HEK293T (cell line): ENCODE data around the gene IL11.
A peak's percentile ranks its signal among the peaks of the same experiment; 100 is the strongest.

ENCODE experiments used
- CTCF ChIA-PET: fragments of 350-600 bp; formaldehyde crosslinking; extraction: SDS; loops from one replicate; lab custom pipeline; 2021; ENCODE audit warnings: antibody characterized with exemption, inconsistent platforms; lab: Yijun Ruan, JAX
- POLR2A ChIA-PET: fragments of 350-600 bp; formaldehyde crosslinking; extraction: SDS; loops from one replicate; lab custom pipeline; 2020; ENCODE audit warnings: antibody characterized with exemption, inconsistent platforms; lab: Yijun Ruan, JAX
- DNase-seq: peaks from one replicate; pipeline ENCODE4 v3.0.0; 2012; ENCODE audit warnings: mixed read lengths; ENCODE audit errors: extremely low spot score
- ARNT ChIP-seq: fragments of 450-650 bp; IDR thresholded peaks from 2 replicates; pipeline ENCODE4 v1.6.1; 2017; ENCODE audit warnings: mild to moderate bottlenecking
- BHLHE40 ChIP-seq: fragments of 450-650 bp; IDR thresholded peaks from 2 replicates; pipeline ENCODE4 v1.6.1; 2016; ENCODE audit warnings: mild to moderate bottlenecking, moderate library complexity, borderline replicate concordance
- CTBP1 ChIP-seq: fragments of 450-650 bp; IDR thresholded peaks from 2 replicates; pipeline ENCODE4 v1.6.1; 2016; ENCODE audit warnings: borderline replicate concordance
- ELF4 ChIP-seq: fragments of 450-650 bp; IDR thresholded peaks from 2 replicates; pipeline ENCODE4 v1.6.1; 2017; ENCODE audit warnings: antibody characterized with exemption
- FOXA1 ChIP-seq: fragments of 450-650 bp; IDR thresholded peaks from 2 replicates; pipeline ENCODE4 v1.6.1; 2016; ENCODE audit warnings: mild to moderate bottlenecking
- FOXK2 ChIP-seq: fragments of 450-650 bp; IDR thresholded peaks from 2 replicates; pipeline ENCODE4 v1.6.1; 2016; ENCODE audit warnings: mild to moderate bottlenecking
- FOXM1 ChIP-seq: fragments of 450-650 bp; IDR thresholded peaks from 2 replicates; pipeline ENCODE4 v1.6.1; 2017; ENCODE audit warnings: mild to moderate bottlenecking, borderline replicate concordance
- HDGF ChIP-seq: fragments of 450-650 bp; IDR thresholded peaks from 2 replicates; pipeline ENCODE4 v1.6.1; 2017; ENCODE audit warnings: antibody characterized with exemption, borderline replicate concordance
- L3MBTL2 ChIP-seq: fragments of 450-650 bp; conservative IDR thresholded peaks from 2 replicates; pipeline ENCODE4 v1.6.1; 2016; ENCODE audit warnings: mild to moderate bottlenecking
- LEF1 ChIP-seq: fragments of 450-650 bp; IDR thresholded peaks from 2 replicates; pipeline ENCODE4 v1.6.1; 2017; ENCODE audit warnings: mild to moderate bottlenecking, borderline replicate concordance
- NFRKB ChIP-seq: fragments of 450-650 bp; IDR thresholded peaks from 2 replicates; pipeline ENCODE4 v1.6.1; 2016; ENCODE audit warnings: mild to moderate bottlenecking, moderate library complexity
- SP1 ChIP-seq: fragments of 450-650 bp; IDR thresholded peaks from 2 replicates; pipeline ENCODE4 v1.6.1; 2017
- SUZ12 ChIP-seq: fragments of 450-650 bp; IDR thresholded peaks from 2 replicates; pipeline ENCODE4 v1.6.1; 2016; ENCODE audit warnings: mild to moderate bottlenecking
- TARDBP ChIP-seq: fragments of 450-650 bp; IDR thresholded peaks from 2 replicates; pipeline ENCODE4 v1.6.1; 2016
- ZNF384 ChIP-seq: fragments of 450-650 bp; IDR thresholded peaks from 2 replicates; pipeline ENCODE4 v1.6.1; 2016
- TF ChIP-seq, protein P1 (sequence below): fragments of 450-650 bp; IDR thresholded peaks from 2 replicates; pipeline ENCODE4 v1.6.1; 2016

Gene IL11

DNA sequence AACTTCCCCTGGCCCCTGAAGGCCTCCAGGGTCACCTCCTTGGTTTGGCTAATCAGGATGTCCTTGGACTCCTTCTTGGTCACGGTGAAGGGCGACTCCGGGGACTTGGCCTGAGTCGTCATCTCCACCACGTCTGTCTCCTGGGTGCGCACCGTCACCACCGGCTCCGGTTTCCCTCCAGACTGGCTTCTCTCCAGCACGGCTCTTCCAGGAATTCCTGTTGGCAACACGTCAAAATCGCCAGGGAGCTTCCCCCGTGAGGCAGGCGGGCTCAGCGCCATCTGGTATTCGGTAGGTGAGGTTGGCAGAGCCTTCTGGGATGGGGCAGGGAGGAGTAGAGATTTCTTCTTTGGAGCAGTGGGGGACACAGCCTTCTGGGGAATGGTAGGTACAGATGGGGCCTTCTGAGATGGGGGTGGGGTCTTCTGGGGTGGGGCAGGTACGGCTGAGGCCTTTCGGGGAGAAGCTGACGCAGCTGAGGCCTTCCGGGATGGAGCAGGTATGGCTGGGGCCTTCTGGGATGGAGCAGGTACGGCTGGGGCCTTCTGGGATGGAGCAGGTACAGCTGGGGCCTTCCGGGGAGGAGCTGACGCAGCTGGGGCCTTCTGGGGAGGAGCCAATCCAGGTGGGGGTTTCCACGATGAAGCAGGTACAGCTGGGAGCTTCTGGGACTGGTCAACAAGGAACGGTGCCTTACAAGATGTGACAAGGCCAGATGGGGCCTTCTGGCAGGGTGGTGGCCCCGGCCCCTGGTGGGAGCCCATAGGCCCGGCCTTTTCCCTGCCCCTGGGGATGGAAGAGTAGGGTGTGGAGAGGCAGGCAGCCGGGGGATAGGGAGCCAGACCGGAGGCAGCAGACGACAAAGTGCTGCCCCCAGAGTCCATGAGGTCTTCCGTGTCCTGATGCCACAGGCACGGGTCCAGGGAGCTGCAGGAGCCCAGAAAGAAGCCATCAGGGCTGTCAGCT, 11.0 kb downstream of the IL11 start:
- no peak for TF ChIP-seq TARDBP
- no peak for TF ChIP-seq SUZ12
- TF ChIP-seq, protein P1, sequence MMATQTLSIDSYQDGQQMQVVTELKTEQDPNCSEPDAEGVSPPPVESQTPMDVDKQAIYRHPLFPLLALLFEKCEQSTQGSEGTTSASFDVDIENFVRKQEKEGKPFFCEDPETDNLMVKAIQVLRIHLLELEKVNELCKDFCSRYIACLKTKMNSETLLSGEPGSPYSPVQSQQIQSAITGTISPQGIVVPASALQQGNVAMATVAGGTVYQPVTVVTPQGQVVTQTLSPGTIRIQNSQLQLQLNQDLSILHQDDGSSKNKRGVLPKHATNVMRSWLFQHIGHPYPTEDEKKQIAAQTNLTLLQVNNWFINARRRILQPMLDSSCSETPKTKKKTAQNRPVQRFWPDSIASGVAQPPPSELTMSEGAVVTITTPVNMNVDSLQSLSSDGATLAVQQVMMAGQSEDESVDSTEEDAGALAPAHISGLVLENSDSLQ, result no peak
- no peak for TF ChIP-seq ELF4
- TF ChIP-seq LEF1, result no peak
- no peak for TF ChIP-seq CTBP1
- TF ChIP-seq FOXA1, result no peak
- TF ChIP-seq NFRKB, result no peak
- TF ChIP-seq ARNT, result no peak
- no peak for TF ChIP-seq ZNF384
- TF ChIP-seq SP1, result no peak
- no peak for TF ChIP-seq BHLHE40
- no peak for TF ChIP-seq L3MBTL2
- TF ChIP-seq FOXK2, result no peak
- no peak for TF ChIP-seq FOXM1
- no peak for DNase-seq
- POLR2A ChIA-PET, result no interaction called here
- CTCF ChIA-PET, result interaction anchor here (0.7 kb wide), 1 partner anchor 20 kb away, joined by 3 read pairs; the partner anchor contains the start of gene KMT5C

DNA sequence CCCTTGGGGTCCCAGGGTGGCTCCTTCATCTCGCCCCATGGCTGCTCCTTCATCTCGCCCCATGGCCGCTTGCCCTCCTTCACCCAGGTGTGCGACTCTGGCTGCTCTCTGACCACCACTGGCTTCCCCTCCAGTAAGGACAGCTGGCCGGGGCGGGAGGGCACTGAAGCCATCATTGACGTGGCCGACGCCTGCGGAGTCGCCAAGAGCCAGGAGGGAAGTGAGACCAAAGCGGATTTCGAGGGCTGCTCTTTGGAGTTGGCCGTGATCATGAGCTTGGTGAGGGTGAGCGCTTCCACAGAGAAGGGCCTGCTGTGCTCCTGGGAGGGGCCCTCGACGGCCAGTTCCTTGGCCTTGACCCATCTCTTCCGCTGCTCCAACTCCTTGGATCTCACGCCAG, 11.8 kb downstream of the IL11 start:
- POLR2A ChIA-PET, result interaction anchor here (1.7 kb wide), 1 partner anchor 19 kb away, joined by 5 read pairs; the partner anchor contains the start of gene KMT5C

DNA sequence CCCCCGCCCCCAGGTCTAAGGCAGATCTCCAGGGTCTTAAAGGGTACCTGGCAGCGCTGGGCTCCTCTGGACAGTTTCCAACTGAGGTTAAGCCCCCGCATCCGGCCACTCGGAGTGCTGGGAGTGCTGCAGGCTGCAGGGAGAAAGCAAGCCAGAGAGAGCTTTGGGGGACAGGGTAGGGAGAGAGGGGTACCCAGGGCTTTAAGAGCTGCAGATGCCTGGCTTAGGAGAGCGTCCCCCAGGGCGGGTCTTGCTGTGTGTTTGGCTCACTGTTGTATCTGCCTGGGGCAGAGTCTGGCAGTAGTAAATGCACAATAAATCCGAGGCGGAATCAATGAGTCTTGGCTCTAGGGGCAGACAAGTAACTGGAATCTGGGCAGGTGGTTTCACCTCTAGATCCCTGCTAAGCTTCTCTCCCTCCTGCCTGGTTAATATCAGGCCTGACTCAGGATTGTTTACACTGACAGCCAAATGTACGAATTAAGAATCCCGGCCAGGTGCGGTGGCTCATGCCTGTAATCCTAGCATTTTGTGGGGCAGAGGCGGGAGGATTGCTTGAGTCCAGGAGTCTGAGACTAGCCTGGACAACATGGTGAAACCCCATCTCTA, 14.9 kb downstream of the IL11 start:
- DNase-seq, result no peak
- POLR2A ChIA-PET, result no interaction called here
- TF ChIP-seq ZNF384, result no peak
- TF ChIP-seq SP1, result no peak
- no peak for TF ChIP-seq BHLHE40
- no peak for TF ChIP-seq CTBP1
- no peak for TF ChIP-seq NFRKB
- no peak for TF ChIP-seq FOXM1
- no peak for TF ChIP-seq ARNT
- CTCF ChIA-PET, result no interaction called here

More for the DNA sequence above, 11.8 kb downstream of the IL11 start:
- CTCF ChIA-PET, result interaction anchor here (0.7 kb wide), 1 partner anchor 19 kb away, joined by 3 read pairs; the partner anchor contains the start of gene KMT5C
- TF ChIP-seq, protein P1, result no peak
- TF ChIP-seq NFRKB, result no peak
- TF ChIP-seq ZNF384, result no peak
- no peak for TF ChIP-seq L3MBTL2
- TF ChIP-seq SP1, result no peak
- TF ChIP-seq FOXK2, result no peak
- no peak for TF ChIP-seq FOXA1
- no peak for TF ChIP-seq FOXM1
- TF ChIP-seq BHLHE40, result no peak
- no peak for TF ChIP-seq SUZ12
- TF ChIP-seq HDGF, result no peak
- no peak for TF ChIP-seq ARNT
- DNase-seq, result no peak

DNA sequence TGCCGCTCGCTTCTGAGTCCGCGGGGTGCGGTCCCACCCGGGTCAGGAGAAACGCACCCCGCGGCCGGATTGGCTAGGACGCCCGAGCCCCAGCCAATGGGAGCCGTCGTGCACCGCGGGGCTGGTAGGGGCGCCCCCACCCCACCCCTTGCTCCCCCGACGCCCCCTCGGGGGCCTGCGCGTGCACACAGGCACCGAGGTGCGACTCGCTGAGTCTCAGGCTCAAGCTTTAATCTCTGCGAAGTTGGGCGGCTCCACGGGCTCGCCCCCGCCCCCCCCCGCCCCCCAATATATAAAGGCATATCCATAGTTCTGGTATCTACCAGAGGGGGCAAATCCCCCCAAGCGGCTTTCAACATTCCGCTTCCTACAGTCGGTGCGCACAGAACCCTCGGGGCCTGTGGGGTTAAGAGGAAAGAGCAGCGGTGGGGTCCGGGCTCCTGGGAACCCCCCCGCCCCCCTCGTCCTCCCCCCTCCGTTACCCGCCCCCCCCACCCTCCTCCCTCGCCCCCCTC, 15.5 kb downstream of the IL11 start, which contains the start of gene COX6B2:
TSS of gene COX6B2 (minus strand) at position 22 of the 515 bp plus-strand sequence. CDS start 198 bp downstream, outside the sequence.
- ChIA-PET POLR2A (no interaction called here), CTCF (no interaction called here)
- no peak for DNase-seq
- no peak for TF ChIP-seq ZNF384
- TF ChIP-seq HDGF, result no peak

DNA sequence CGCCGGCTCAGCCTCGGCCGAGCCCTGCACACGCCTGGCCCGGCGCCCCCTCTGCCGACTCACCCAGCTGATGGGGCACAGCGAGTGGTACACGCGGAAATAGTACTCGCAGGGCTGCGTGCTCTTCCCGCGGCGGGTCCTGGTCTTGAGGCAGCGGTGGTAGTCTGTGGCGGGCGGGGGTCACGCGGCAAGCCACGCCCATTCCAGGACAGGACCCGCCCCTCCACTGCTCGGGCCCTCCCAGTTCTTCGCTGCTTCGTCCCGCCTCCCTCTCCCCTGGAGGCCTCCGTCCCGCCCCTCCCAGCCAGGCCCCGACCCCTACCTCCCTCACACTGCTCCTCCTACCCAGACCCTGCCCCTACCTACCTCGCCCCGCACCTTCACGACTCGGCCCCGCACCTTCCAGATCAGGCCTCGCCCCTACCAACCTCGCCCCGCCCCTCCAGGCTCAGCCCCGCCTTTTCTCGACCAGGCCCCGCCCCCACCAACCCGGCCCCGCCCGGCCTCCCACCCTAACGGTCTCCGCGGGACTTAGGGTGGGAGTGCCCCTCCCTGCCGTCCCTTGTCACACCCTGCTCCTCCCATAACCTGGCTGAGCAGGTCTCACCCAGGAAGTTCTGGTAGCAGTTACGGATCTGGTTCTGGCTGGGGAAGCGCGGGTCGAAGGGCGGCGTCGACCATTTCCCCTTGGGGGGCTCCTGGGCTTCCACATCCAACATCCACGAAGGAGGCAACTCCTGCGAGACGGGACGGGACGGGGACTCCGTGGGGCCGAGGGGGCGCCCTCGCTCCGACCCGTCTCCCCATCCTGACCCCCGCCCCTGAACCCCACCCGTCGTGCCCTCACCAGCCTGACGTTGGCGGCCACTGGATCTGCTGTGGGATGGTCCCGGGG, 16.2 kb downstream of the IL11 start:
- POLR2A ChIA-PET, result interaction anchor here (0.9 to 2.0 kb wide), 3 partner anchors 13 to 32 kb away, joined by 3 to 5 read pairs (median 5); no protein-coding TSS in a partner anchor
- peak; percentile 57 for TF ChIP-seq SP1
- TF ChIP-seq L3MBTL2, result peak; percentile 32; the same call in 1 of the 2 replicates
- no peak for TF ChIP-seq FOXA1
- CTCF ChIA-PET, result no interaction called here
- peak; percentile 94 for DNase-seq

DNA sequence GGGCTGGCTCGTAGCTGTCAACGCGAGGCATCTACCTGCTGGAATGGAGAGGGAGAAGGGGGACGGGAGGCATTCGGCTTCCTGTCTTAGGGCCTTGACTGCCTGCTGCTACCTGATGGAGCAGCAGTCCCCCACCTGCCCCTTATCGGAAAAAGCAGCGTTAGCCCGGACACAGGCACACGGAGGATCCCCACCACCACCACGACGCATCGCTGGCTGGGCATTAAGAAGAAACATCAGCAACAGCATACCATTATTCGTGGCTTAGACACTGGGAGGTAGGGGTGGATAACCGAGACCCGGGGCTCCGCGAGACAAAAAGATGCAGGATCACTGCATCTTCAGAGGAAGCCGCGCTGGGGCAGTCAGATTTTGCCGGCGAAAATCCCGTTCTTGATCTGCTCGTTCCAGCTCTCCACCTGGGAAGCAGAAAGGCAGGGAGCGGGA, 16.9 kb downstream of the IL11 start:
- ChIA-PET CTCF (no interaction called here), POLR2A (interaction anchor here (0.9 to 2.0 kb wide), 3 partner anchors 12 to 32 kb away, joined by 3 to 5 read pairs (median 5); no protein-coding TSS in a partner anchor)
- TF ChIP-seq, protein P1, result no peak
- TF ChIP-seq FOXA1 (no peak), FOXM1 (no peak), ARNT (no peak), TARDBP (no peak), SP1 (no peak)
- DNase-seq, result no peak
